Fibroblast of lung (primary cell): Measurements from ENCODE around the gene IFTAP. TPM values are rescaled to one million over a fixed set of nuclear protein-coding genes. Genes with fewer than 3 reads are reported as not detected.

Experiments used
- DNase-seq, 2 donors: peaks; one replicate each; pipeline versions ENCODE4 v3.0.0 to v3.0.0-alpha.2; 2010; ENCODE audit warnings: low read depth in 2 of 2
- H2AFZ ChIP-seq: 2 replicates; pipeline ENCODE4 v1.5.1; 2012; ENCODE audit warnings: low read length, control low read depth, inconsistent platforms
- H3K27ac ChIP-seq: 2 replicates; pipeline ENCODE4 v1.5.1; 2011; ENCODE audit warnings: low read length, control low read depth; ENCODE audit not compliant: insufficient read depth
- H3K27me3 ChIP-seq: 2 replicates; pipeline ENCODE4 v1.5.1; 2011; ENCODE audit warnings: mild to moderate bottlenecking, low read length; ENCODE audit not compliant: control insufficient read depth, insufficient read depth
- H3K36me3 ChIP-seq: 2 replicates; pipeline ENCODE4 v1.5.1; 2011; ENCODE audit warnings: low read length; ENCODE audit not compliant: control insufficient read depth, insufficient read depth
- H3K4me1 ChIP-seq: 2 replicates; pipeline ENCODE4 v1.5.1; 2011; ENCODE audit warnings: low read length; ENCODE audit not compliant: control insufficient read depth, insufficient read depth; ENCODE audit errors: extremely low read depth
- H3K4me2 ChIP-seq: 2 replicates; pipeline ENCODE4 v1.5.1; 2011; ENCODE audit warnings: low read length, control low read depth; ENCODE audit not compliant: insufficient read depth; ENCODE audit errors: extremely low read depth
- H3K4me3 ChIP-seq, 4 experiments: fragments of 200-600 bp in 1 of 4; sonication (generic) in 1 of 4; replicated peaks in 1 of 4; 2 replicates each; pipeline ENCODE4 v1.5.1; 2011 to 2016; ENCODE audit warnings: low read length in 4 of 4, low read depth in 3 of 4, mild to moderate bottlenecking in 3 of 4, control low read depth in 2 of 4, inconsistent platforms in 1 of 4, mixed read lengths in 1 of 4; ENCODE audit not compliant: insufficient read depth in 1 of 4; ENCODE audit errors: control extremely low read depth in 1 of 4
- H3K79me2 ChIP-seq: 2 replicates; pipeline ENCODE4 v1.5.1; 2012; ENCODE audit warnings: mild to moderate bottlenecking, low read length, inconsistent platforms; ENCODE audit not compliant: control insufficient read depth, insufficient read depth
- H3K9ac ChIP-seq: 2 replicates; pipeline ENCODE4 v1.5.1; 2011; ENCODE audit warnings: mild to moderate bottlenecking, low read length, control low read depth; ENCODE audit not compliant: insufficient read depth
- H3K9me3 ChIP-seq: 2 replicates; pipeline ENCODE4 v1.5.1; 2012; ENCODE audit warnings: low read depth, low read length; ENCODE audit not compliant: control insufficient read depth, insufficient read depth
- H4K20me1 ChIP-seq: 2 replicates; pipeline ENCODE4 v1.5.1; 2011; ENCODE audit warnings: low read length; ENCODE audit not compliant: control insufficient read depth, insufficient read depth; ENCODE audit errors: extremely low read depth
- EZH2 ChIP-seq: IDR thresholded peaks from 2 replicates; pipeline ENCODE4 v1.5.1; 2012; ENCODE audit warnings: low read length, control low read depth, mild to moderate bottlenecking; ENCODE audit errors: missing control alignments
- polyA plus RNA-seq, 2 donors: library from polyadenylated mRNA; depleted of rRNA in 1 of 2; stranded (reverse) in 1 of 2; unstranded in 1 of 2; fragments of >200 nt; gene quantifications; 2 replicates each; pipeline ENCODE4 v1.2.1, GENCODE V29; 2011 to 2012; ENCODE audit warnings: missing spikeins in 1 of 2
- total RNA-seq: library from RNA; depleted of rRNA; stranded (reverse); fragments of >200 nt; gene quantifications from 2 replicates; pipeline ENCODE4 v1.2.1, GENCODE V29; 2014
- TF ChIP-seq, protein P1 (sequence below), 2 donors: IDR thresholded peaks in 1 of 2; conservative IDR thresholded peaks in 1 of 2; 1 replicate in 1 of 2; 2 replicates in 1 of 2; pipeline ENCODE4 v1.5.1; 2011 to 2012; ENCODE audit warnings: low read length in 2 of 2, control low read depth in 1 of 2, inconsistent platforms in 1 of 2, low read depth in 1 of 2, mild to moderate bottlenecking in 1 of 2

IFTAP gene
- total and polyA plus RNA-seq, 2 donors (not counting 1 experiment from before 2014, with no cell fraction given) = 41.1 to 42.7 TPM

- no peak within 1 kb of the TSS for H3K4me2 ChIP-seq
- TF ChIP-seq, protein P1, sequence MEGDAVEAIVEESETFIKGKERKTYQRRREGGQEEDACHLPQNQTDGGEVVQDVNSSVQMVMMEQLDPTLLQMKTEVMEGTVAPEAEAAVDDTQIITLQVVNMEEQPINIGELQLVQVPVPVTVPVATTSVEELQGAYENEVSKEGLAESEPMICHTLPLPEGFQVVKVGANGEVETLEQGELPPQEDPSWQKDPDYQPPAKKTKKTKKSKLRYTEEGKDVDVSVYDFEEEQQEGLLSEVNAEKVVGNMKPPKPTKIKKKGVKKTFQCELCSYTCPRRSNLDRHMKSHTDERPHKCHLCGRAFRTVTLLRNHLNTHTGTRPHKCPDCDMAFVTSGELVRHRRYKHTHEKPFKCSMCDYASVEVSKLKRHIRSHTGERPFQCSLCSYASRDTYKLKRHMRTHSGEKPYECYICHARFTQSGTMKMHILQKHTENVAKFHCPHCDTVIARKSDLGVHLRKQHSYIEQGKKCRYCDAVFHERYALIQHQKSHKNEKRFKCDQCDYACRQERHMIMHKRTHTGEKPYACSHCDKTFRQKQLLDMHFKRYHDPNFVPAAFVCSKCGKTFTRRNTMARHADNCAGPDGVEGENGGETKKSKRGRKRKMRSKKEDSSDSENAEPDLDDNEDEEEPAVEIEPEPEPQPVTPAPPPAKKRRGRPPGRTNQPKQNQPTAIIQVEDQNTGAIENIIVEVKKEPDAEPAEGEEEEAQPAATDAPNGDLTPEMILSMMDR (conservative IDR thresholded peaks at IDR 0.05 in 1 of 2, IDR thresholded peaks at IDR 0.05 in 1 of 2; ENCODE audit: low read depth in 1 of 2, low read length in 2 of 2) = no peak
- TF ChIP-seq EZH2 = no peak
- no peak within 1 kb of the TSS for H2AFZ ChIP-seq
- no peaks in the 10 kb centered on the region for H3K4me1 ChIP-seq
- H3K27me3 ChIP-seq = no peaks in the 10 kb centered on the region
- no peaks in the 10 kb centered on the region for H3K9me3 ChIP-seq
- H3K27ac ChIP-seq = no peak within 1 kb of the TSS
- H3K36me3 ChIP-seq = no peaks in the 10 kb centered on the region
- no peak for DNase-seq
- no peaks in the 10 kb centered on the region for H3K79me2 ChIP-seq
- no peak within 1 kb of the TSS for H3K9ac ChIP-seq
- H4K20me1 ChIP-seq = no peaks in the 10 kb centered on the region
- no peak within 1 kb of the TSS for H3K4me3 ChIP-seq
These were observed 3.7 kb downstream of the IFTAP start, which contains the start of gene RAG2 for GRCh38 chr11:36598051-36598450. TSS of gene RAG2 (minus strand) at chr11:36598236. CDS start at chr11:36594168, 4,068 bp downstream.

DNA sequence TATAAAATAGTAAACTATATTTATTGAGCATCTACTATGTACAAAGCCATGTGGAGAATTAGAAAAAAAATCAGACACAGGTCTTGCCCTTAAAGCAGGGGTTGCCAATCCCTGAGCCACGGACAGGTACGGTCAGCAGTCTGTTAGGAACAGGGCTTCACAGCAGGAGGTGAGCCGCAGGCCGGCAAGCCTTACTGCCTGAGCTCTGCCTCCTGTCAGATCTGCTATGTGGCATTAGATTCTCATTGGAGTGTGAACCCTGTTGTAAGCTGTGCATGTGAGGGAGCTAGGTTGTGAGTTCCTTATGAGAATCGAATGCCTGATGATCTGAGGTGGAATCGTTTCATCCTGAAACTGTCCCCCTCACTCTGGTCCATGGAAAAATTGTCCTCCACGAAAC is 5.9 kb downstream of the IFTAP start:
- TF ChIP-seq EZH2 = no peak
- TF ChIP-seq, protein P1 (conservative IDR thresholded peaks at IDR 0.05 in 1 of 2, IDR thresholded peaks at IDR 0.05 in 1 of 2; ENCODE audit: low read depth in 1 of 2, low read length in 2 of 2) = no peak
- H3K27ac ChIP-seq = no peak overlapping the region
- no peak overlapping the region for H2AFZ ChIP-seq
- H3K4me3 ChIP-seq = no peak overlapping the region
- H3K36me3 ChIP-seq = no peaks in the 10 kb centered on the region
- H3K27me3 ChIP-seq = no peaks in the 10 kb centered on the region
- DNase-seq = no peak
- H3K4me2 ChIP-seq = no peak overlapping the region
- H4K20me1 ChIP-seq = no peaks in the 10 kb centered on the region
- H3K9me3 ChIP-seq = no peaks in the 10 kb centered on the region
- no peaks in the 10 kb centered on the region for H3K4me1 ChIP-seq
- no peak overlapping the region for H3K9ac ChIP-seq
- H3K79me2 ChIP-seq = no peaks in the 10 kb centered on the region

GRCh38 chr11:36601155-36601554 is 6.9 kb downstream of the IFTAP start:
- no peak overlapping the region for H3K9ac ChIP-seq
- H3K4me3 ChIP-seq = no peak overlapping the region
- no peaks in the 10 kb centered on the region for H3K36me3 ChIP-seq
- H3K9me3 ChIP-seq = no peaks in the 10 kb centered on the region
- H4K20me1 ChIP-seq = no peaks in the 10 kb centered on the region
- TF ChIP-seq, protein P1 (conservative IDR thresholded peaks at IDR 0.05 in 1 of 2, IDR thresholded peaks at IDR 0.05 in 1 of 2; ENCODE audit: low read depth in 1 of 2, low read length in 2 of 2) = no peak
- no peak for TF ChIP-seq EZH2
- no peak overlapping the region for H3K27ac ChIP-seq
- no peak overlapping the region for H3K4me2 ChIP-seq
- no peaks in the 10 kb centered on the region for H3K79me2 ChIP-seq
- DNase-seq = no peak
- no peaks in the 10 kb centered on the region for H3K27me3 ChIP-seq
- no peak overlapping the region for H2AFZ ChIP-seq
- H3K4me1 ChIP-seq = no peaks in the 10 kb centered on the region
